Measurements from ENCODE around the gene MTUS2.

- TF ChIP-seq EP300 (IDR thresholded peaks at IDR 0.05) (no peak), POLR2AphosphoS5 (IDR thresholded peaks at IDR 0.05) (no peak), CTCF (IDR thresholded peaks at IDR 0.05) (no peak), POLR2A (IDR thresholded peaks at IDR 0.05) (no peak)
Measured at GRCh38 chr13:29159871-29160270, 339.7 kb downstream of the MTUS2 start.

All from suprapubic skin (tissue), 4 donors.